ENCODE data around the gene EPHX1.
A peak's percentile ranks its signal among the peaks of the same experiment; 100 is the strongest.

GRCh38 chr1:225871359-225872074 lies 61.6 kb downstream of the EPHX1 start:
- TF ChIP-seq, protein P1, sequence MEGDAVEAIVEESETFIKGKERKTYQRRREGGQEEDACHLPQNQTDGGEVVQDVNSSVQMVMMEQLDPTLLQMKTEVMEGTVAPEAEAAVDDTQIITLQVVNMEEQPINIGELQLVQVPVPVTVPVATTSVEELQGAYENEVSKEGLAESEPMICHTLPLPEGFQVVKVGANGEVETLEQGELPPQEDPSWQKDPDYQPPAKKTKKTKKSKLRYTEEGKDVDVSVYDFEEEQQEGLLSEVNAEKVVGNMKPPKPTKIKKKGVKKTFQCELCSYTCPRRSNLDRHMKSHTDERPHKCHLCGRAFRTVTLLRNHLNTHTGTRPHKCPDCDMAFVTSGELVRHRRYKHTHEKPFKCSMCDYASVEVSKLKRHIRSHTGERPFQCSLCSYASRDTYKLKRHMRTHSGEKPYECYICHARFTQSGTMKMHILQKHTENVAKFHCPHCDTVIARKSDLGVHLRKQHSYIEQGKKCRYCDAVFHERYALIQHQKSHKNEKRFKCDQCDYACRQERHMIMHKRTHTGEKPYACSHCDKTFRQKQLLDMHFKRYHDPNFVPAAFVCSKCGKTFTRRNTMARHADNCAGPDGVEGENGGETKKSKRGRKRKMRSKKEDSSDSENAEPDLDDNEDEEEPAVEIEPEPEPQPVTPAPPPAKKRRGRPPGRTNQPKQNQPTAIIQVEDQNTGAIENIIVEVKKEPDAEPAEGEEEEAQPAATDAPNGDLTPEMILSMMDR (IDR thresholded peaks at IDR 0.05; ENCODE audit: low read depth, low read length, missing input control), result no peak
- TF ChIP-seq REST (IDR thresholded peaks at IDR 0.05) (no peak), HNF4G (IDR thresholded peaks at IDR 0.05) (no peak), SP1 (IDR thresholded peaks at IDR 0.05) (no peak), RAD21 (IDR thresholded peaks at IDR 0.05) (no peak), YY1 (IDR thresholded peaks at IDR 0.05) (no peak), TAF1 (conservative IDR thresholded peaks at IDR 0.05) (no peak), JUND (IDR thresholded peaks at IDR 0.05) (no peak), RXRA (IDR thresholded peaks at IDR 0.05) (peak in 1 of 2 donors; percentile 30), FOXA2 (IDR thresholded peaks at IDR 0.05) (no peak), ZBTB33 (IDR thresholded peaks at IDR 0.05) (no peak), HNF4A (conservative IDR thresholded peaks at IDR 0.05) (peak in 1 of 2 donors; percentile 21)
- TF ChIP-seq, protein P2, sequence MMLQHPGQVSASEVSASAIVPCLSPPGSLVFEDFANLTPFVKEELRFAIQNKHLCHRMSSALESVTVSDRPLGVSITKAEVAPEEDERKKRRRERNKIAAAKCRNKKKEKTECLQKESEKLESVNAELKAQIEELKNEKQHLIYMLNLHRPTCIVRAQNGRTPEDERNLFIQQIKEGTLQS (IDR thresholded peaks at IDR 0.05), result no peak
- TF ChIP-seq, protein P3, sequence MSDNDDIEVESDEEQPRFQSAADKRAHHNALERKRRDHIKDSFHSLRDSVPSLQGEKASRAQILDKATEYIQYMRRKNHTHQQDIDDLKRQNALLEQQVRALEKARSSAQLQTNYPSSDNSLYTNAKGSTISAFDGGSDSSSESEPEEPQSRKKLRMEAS (IDR thresholded peaks at IDR 0.05), result no peak

Measured in liver (tissue), 3 donors.